HG03097 (cell line): ENCODE measurements around the gene TESK2.
A peak's percentile ranks its signal among the peaks of the same experiment; 100 is the strongest.

Experiments
- ATAC-seq: cut with Tn5 transposase; IDR thresholded peaks from one replicate; pipeline ENCODE4 v1.9.1; 2021; ENCODE audit not compliant: unreplicated experiment, low FRiP score

The TESK2 gene

DNA sequence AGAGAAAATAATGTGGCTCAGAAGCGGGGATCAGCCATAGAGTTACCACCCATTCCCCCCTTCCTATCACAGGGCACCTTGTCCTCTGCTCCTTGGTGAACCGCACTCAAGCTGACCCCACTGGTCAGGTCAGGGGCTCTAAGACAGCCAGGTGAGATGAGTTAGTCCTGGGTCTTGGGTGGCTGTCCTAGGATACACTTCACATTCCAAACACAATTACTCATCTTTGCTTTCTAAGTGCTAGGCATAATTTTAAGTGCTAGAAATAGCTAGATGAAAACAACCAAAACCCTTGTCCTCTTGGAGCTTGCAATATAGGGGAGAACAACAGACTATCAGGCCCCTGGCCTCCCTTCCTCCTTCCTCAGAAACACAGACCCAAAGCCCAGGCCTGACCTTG lies 142.9 kb downstream of the TESK2 start:
- no peak for ATAC-seq

GRCh38 chr1:45346473-45346872 lies 144.5 kb downstream of the TESK2 start:
- no peak for ATAC-seq

- ATAC-seq, result no peak
These were observed 145.9 kb downstream of the TESK2 start for GRCh38 chr1:45345014-45345413.

GRCh38 chr1:45344499-45344898 lies 146.5 kb downstream of the TESK2 start:
- no peak for ATAC-seq

GRCh38 chr1:45340816-45341466 lies 150.0 kb downstream of the TESK2 start:
- ATAC-seq, result no peak

GRCh38 chr1:45339789-45340558 lies 151.0 kb downstream of the TESK2 start, which contains the start of the genes MUTYH and TOE1:
TSS of gene MUTYH (minus strand) at chr1:45340440. CDS start at chr1:45334505, 5,935 bp downstream.
TSS of gene TOE1 (plus strand) at chr1:45340170. CDS start at chr1:45340253, 83 bp downstream.
- peak; percentile 81 for ATAC-seq

- no peak for ATAC-seq
These were observed 153.2 kb downstream of the TESK2 start for GRCh38 chr1:45337630-45338325.

GRCh38 chr1:45335855-45336324 lies 155.1 kb downstream of the TESK2 start:
- ATAC-seq, result no peak

- no peak for ATAC-seq
These were observed 156.4 kb downstream of the TESK2 start for GRCh38 chr1:45334308-45335245.

GRCh38 chr1:45332346-45332720 lies 158.6 kb downstream of the TESK2 start:
- no peak for ATAC-seq

DNA sequence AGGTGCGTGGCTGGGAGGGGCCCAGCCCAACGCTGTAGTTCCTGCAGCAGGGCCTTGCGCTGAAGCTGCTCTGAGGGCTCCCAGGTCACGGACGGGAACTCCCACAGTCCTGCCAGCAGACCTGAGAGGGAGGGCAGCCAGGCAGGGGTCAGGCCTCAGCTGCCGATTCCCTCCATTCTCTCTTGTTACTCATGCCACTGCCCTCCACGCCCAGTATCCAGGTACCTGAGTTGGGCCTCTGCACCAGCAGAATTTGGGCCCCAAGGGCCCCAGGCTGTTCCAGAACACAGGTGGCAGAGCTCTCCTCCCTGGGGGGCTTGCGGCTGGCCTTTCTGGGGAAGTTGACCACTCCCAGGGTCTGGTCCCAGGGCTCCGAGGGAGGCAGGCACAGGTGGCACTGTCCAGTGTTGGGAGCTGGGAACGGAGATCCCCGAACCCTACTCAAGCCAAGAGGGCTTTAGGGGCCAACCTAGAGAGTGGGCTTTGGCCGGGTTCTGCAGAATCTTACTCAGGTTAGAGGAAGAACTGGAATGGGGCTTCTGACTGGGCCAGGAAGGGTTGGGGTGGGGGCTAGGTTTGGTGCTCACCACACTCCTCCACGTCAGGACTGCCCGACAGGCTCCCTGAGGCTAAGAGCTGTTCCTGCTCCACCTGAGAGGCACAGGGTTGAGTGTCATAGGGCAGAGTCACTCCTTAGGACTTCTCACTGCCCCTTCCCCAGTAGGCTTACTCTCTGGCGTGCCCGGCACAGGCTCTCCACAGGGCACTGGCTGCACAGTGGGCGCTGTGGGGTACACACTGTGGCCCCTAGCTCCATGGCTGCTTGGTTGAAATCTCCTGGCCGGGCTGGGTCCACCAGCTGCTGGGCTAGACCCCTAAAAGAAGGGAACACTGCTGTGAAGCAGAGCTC lies 159.3 kb downstream of the TESK2 start:
- ATAC-seq, result no peak

- ATAC-seq, result no peak
These were observed 161.5 kb downstream of the TESK2 start for GRCh38 chr1:45329445-45329844.

GRCh38 chr1:45328680-45329079 lies 162.3 kb downstream of the TESK2 start:
- no peak for ATAC-seq

DNA sequence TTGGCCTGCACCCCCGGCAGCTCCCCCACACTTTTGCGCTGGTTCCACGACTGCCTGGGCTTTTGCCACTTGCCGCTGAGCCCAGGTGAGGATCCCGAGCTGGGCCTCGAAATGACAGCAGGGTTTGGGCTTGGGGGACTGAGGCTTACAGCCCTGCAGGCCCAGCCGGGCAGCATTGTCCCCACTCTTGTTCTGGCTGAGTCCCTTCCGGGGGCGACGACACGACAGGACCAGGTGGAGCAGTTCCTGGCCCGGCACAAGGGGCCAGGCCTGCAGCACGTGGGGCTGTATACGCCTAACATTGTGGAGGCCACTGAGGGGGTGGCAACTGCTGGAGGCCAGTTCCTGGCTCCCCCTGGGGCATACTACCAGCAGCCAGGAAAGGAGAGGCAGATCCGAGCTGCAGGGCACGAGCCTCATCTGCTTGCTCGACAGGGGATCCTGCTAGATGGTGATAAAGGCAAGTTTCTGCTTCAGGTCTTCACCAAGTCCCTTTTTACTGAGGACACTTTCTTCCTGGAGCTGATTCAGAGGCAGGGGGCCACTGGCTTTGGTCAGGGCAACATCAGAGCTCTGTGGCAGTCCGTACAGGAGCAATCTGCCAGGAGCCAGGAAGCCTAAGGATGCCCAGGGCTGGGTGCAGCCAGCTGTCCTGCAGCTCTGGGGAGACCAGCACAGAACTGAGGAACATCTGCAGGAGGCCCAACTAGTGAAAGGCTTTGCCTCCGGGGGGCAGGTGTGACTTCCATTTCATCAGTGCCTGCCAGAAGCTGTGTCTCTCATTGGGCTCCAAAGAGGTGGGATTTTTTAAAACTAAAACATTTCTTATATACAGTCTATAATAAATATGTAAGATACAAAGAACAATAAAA lies 163.1 kb downstream of the TESK2 start:
- ATAC-seq, result no peak

- ATAC-seq, result no peak
These were observed 164.0 kb downstream of the TESK2 start, which contains the start of gene HPDL for GRCh38 chr1:45326627-45327623. TSS of gene HPDL (plus strand) at chr1:45326895. CDS start at chr1:45327149, 254 bp downstream.

DNA sequence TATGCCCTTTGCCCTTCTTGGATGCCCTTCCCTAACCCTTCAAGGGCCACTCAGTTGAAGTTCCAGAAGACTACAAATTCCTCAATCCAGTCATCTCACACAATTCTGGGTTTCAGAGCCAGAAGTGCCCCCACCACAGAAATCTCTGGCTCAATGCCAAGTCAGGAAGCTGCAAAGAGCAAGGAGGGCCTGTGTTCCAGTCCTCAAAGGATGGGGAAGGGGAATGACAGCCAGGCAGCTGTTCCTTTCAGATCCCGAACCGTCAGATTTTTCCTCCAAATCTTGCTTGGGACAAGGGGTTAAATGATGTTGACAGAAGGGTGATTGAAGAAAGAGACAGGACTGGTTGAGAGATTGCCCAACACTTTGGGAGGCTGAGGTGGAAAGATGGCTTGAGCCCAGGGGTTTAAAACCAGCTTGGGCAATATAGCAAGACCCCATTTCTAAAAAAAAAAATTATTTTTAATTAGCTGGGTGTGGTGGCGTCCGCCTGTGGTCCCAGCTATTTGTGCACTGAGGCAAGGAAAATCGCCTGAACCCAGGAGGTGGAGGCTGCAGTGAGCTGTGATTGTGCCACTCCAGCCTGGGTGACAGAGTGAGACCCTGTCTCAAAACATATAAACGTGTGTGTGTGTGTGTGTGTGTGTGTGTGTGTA lies 165.0 kb downstream of the TESK2 start:
- no peak for ATAC-seq
